ENCODE data around the gene OR6S1.
"Not testable (repeated sequence)": the region's sequence is repeated elsewhere in the genome, so short reads cannot be mapped to it uniquely, and the experiment has no call there.

The OR6S1 gene

DNA sequence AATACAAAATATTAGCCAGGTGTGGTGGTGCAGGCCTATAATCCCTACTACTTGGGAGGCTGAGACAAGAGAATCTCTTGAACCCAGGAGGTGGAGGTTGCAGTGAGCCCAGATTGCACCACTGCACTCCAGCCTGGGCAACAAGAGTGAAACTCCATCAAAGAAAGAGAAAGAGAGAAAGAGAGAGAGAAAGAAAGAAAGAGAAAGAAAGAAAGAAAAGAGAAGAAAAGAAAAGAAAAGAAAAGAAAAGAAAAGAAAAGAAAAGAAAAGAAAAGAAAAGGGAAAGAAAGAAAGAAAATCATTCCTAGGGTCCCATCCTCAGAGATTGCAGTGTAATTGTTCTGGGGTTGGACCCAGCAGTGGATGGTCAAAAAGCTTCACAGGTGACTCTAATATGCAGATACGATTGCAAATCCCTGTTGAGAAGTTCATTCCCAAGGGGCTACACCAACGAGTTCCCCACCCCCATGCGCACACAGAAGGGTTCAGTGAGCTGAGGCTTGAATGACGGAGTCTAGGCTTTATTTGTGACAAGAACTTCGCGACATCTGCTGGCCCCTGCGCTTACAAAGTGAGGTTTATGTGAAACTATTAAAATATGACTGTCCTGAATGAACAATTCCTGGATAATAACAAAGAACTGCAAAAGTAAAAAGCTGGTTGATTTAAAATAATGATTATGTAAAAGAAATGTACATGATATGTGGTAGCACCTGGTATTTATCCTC lies 32.9 kb downstream of the OR6S1 start:
- no peak for FAIRE-seq

DNA sequence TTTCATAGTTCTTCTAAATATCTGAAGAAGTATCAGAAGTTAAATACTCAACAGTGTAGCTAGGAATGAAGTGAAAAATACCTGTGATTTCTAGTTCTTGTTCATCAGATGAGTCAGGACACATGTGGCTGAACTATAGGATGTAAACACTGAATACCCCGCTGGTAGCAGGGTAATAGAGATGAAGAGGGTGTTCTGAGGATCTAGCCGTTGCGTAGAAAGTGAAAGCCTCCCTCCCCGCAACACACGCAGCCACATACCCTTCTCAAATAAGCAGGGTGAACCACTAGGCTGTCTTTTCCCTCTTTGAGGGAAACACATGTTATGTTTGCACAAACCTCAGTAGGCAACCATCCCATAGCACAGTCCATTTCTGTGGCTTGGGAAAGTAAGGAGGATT lies 33.9 kb downstream of the OR6S1 start:
- no peak for FAIRE-seq

DNA sequence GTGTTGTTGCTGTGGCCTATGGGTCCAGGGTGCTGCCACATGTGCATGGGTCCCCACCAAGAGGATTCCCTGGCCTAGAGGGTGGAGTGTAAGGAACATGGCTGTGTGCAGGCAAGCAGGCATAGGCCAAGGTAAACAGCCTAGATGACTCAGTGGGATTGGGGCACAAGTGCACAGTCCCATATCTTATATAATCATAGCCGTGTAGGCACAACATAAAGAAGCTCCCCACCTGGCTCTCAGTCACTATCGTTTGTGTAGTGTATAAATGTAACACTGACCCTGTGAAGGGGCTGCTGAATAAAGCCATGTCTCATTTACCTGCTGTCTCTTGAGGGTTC lies 34.6 kb downstream of the OR6S1 start:
- no peak for FAIRE-seq

DNA sequence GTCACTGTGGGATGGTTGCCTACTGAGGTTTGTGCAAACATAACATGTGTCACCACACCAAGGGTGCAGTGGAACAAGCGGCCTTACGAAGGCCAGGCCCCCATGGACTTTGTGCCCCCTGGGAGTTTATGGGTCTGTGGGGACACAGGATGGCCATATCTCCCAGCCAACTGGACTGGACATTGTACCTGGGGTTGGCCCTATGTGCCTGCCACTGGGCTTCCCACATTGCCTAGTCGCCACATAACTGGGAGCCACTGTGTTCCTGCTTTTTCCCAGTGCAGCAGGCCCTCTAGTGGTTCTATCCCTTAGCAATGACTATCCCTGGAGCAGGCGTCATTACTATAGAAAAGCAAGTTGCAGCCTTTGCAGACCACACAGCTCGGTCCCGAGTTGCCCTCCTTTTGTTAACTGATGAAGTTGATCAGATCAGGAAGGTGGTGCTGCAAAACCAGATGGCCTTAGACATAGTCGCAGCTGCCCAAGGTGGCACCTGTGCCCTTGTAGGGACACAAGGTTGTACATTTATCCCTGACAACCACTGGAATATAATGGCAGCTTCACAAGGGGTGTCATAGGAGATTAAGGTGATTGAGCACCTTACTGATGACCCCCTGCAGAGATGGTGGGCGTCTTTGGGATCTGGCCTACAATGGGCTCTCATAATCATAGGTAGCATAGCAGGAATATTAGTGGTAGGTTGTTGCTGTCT lies 35.1 kb downstream of the OR6S1 start:
- no peak for FAIRE-seq

DNA sequence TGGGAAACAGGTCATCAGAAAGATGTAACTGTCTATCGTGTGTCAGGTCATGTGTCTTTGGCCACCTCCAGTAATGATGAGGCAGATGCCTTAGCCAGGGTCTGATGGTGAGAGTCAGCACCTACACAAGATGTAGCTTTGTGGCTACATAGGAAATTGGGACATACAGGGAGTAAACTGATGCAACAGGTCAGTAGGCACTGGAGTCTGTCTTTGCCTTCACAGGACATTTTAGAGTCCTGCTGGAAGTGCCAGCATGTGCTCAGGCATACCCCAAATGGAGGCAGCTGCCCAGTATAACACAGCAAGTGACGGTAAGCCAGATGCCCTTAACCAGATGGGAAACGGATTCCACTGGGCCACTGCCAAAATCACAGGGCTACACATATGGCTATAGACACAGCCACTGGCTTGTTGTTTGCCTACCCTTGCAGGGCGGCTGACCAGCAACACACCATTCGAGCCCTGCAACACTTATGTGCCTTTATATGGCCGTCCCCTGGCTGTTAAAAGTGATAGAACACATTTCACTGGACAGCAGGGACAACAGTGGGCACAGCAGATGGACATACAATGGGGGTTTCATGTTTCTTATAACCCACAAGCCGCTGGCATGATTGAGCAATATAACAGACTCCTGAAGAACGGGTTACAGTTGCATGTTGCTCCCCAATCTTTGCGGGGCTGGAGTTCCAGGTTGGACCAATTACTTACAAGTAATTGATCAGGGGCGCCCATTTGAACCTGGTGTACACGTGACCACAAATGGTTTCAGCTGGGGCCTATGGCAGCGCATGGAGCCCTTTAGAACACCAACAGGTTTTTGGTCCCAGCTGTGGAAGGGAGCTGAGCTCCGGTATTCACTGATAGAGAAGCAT lies 37.4 kb downstream of the OR6S1 start:
- FAIRE-seq, result no peak

DNA sequence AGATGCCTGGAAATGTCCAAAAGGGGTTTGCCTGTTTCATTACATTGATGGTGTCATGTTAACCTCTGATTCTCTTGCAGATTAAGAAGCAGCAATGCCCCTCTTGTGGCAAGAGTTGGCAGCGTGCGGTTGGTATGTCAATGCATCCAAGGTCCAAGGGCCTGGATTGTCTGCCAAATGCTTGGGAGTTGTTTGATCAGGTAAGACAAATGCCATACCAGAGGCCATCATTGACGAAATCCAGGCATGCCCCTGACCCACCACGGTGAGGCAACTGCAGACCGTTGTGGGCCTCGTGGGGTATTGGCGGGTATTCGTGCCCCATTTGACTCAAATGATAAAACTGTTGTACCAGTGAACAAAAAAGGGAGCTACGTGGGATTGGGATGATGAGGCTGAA lies 38.9 kb downstream of the OR6S1 start:
- no peak for FAIRE-seq

DNA sequence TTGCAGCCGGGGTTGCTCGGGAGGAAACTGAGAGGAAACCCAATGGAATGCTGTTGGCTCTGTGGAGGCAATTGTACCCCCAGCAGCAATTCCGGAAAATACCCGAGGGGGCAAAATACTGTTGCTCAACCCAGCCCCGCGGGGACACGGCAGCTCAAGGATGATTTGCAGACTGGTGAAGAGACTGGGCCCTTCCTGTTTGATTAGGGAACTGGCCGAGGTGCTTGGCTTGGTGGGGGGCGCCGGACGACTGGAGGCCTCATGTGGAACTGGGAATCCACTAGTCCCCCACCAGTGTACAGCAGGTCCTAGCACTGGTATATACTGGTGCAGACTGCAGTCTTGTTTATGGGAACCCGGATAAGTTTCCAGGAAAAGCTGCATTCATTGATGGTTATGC lies 40.0 kb downstream of the OR6S1 start:
- no peak for FAIRE-seq

DNA sequence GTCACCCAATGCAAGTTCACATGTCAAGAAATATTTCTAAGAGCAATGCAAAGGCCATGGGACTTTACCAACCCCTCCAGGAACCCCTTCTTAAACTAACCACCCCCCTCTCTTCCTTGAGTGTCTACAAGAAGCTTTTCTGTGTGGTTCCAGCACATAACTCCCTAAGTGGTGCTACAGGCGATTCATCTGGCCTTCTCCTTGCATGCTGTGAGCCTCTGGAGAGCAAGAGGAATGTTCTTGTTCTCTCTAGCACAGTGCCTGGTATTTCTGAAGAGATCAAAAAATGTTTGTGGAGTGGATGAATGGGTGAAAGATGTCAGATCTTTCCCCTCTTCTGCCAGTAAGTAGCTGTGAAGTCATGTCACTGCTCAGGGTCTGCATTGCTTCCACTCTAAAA lies 44.4 kb downstream of the OR6S1 start:
- FAIRE-seq, result no peak

DNA sequence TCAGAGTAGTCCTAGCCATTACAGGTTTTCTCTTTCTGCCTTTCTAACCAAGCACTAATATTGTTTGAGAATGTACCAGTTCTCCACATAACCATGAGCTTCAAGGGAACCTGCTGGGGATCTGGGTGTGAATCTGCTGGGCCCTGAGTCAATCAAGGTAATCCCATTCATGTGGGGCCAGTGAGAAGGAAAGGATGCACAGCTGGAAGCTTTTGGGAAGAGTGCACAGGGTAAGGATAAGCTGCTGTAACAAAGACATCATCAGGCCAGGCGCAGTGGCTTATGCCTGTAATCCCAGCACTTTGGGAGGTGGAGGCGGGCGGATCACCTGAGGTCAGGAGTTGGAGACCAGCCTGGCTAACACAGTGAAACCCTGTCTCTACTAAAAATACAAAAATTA lies 45.8 kb downstream of the OR6S1 start:
- not testable (repeated sequence) for FAIRE-seq

DNA sequence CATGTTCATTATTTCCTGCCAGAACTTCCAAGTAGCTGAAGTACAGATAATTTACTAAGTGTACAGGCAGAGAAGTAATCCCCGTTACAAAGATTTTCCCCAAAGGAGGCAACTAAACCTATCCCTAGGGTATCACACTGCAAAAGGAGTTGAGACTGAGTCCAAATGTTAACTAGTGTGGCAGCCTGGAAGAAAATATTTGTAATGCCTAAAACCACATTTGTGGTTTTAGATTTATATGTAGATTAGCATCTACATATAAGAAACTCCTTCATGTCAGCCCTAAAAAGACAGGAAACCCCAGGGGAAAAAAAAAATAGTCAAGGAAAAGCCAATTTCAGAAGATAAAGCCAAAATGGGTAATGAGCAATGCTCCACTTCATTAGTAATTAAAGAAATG lies 48.9 kb downstream of the OR6S1 start:
- no peak for FAIRE-seq

DNA sequence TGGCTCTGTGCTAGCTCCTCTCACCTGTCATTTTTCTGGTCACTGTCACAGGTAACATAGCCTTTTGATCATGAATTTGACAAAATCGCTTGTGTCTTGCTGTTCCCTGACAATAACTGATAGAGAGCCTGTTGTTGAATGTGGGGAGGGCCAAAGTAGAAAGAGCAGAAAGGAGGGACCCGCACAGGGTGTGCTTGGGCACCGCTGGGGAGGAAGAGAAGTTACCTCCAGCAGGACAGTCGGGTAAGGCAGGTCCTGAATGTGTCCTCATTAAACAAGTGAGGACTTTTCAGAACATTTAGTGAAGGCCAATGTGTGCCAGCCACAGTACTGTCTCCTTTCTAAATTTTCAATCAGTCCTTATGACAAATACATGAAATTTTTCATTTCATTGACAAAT lies 50.3 kb downstream of the OR6S1 start, which contains the start of gene RNASE12:
Gene RNASE12, minus strand, starts transcription at position 142 of the 400 bp plus-strand sequence. CDS start 653 bp downstream, outside the sequence.
- no peak for FAIRE-seq
